ENCODE data around the gene HOXA7. TPM values are rescaled to one million over a fixed set of nuclear protein-coding genes. Genes with fewer than 3 reads are reported as not detected.

HOXA7 gene
- total and polyA plus RNA-seq, 11 donors: 0.29 TPM; not detected in 10

DNA sequence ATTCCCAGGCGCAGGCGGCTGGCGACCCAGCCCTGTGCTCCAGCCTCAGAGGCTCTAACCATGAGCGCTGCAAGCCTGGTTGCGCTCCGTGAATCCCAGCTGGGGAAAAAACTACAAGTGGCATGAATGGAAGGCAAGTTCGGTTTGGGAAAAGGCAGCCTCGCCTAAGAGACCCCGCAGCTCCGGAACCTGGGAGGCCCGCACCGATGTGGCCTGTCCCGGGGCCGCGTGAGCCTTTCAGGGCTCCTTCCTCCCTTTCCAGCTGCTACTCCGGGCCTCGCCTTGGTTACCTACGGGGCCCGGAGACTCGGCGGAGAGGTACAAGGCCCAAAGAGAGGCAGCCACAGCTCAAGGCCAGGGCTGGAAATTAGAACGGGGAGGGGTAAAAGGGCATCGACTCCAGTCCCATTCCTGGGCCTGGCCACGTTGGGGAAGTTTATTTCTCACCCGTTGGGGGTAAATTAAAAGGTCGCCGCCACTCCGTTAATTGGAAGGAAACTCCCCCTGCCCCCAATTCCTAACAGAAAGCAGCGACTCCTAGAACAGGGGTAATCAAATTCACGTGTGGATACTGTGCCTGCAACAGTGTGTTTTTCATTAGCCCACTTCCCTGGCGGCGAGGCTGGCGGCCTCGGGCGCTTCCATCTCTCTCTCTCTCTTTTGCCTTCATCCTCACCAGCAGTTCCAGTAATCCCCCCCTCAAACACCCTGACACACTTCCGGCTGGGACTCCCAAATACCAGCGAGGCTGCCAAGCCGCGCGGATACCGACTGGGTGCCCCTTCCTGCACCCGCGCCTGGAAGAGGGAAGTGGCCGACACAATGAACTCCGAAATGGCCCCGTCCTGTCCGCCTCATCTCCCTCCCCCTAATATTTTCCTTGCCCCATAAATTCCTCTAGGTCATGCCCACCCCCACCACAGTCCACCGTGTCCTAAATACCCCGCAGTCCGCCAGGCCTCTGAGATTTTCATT, 10.3 kb upstream of the HOXA7 start:
- no peaks in the 10 kb centered on the region for H3K36me3 ChIP-seq
- no peaks in the 10 kb centered on the region for H3K9me3 ChIP-seq
- peaks cover 0 to 49% (median 7%) of the 10 kb centered on the region in 12 donors for H3K4me1 ChIP-seq
- no peak for TF ChIP-seq POLR2A (IDR thresholded peaks at IDR 0.05)
- peaks cover 82 to 100% (median 99%) of the 10 kb centered on the region in 9 donors for H3K27me3 ChIP-seq
- DNase-seq (peak in 2 of 5 donors; percentile 16 to 62), ATAC-seq (no peak)
- intact Hi-C loops (cut with DNase I): loop anchor here in 7 of 10 donors (10.0 kb wide), 6 partner anchors 802 to 1312 kb away; no protein-coding TSS in a partner anchor
- peak overlapping the region in 1 of 12 donors; percentile 91 for H3K27ac ChIP-seq
- H3K4me3 ChIP-seq: peak overlapping the region in 2 of 12 donors; percentile 17 to 51
- WGBS, 4 donors: 4 to 9% (median 6%) methylated on average over 43 to 50 of the region's 50 CpGs

DNA sequence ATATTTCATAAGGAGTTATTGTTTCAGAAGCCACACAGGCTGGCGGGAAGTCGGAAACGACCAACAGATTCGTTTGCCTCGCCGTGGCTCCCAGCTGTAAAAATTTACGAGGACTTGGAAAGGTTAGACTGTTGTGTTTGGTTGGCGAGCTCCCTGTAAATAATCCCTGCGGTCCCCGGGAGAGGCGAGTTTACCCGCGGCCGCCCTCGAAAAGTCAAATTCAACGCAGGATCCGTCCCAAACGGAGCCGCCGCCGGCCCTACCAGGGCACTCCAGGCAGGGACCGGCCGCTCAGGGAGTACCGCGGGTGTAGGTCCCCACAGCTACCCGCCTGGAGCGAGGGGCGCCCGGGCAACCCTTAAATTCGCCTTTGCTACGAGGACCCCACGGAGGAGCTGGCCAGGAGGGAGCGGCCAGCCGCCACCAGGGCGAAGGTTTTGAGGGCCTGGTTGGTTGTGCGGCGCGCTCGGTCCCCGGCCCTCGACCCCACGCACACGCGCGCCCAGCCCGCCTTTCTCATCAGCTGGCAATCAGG, 9.6 kb upstream of the HOXA7 start:
- Histone ChIP-seq H3K27me3 (peaks cover 76 to 100% (median 99%) of the 10 kb centered on the region in 9 donors), H3K9me3 (no peaks in the 10 kb centered on the region), H3K4me1 (peaks cover 0 to 53% (median 12%) of the 10 kb centered on the region in 12 donors), H3K4me3 (peak overlapping the region in 7 of 12 donors; percentile 4 to 51 (median 7)), H3K36me3 (no peaks in the 10 kb centered on the region), H3K27ac (peak overlapping the region in 1 of 12 donors; percentile 91)
- WGBS, 4 donors: 5 to 8% (median 7%) methylated on average over 21 to 46 of the region's 46 CpGs
- DNase-seq (peak in 1 of 5 donors; percentile 6), ATAC-seq (no peak)
- intact Hi-C loops (cut with DNase I): loop anchor here in 7 of 10 donors (10.0 kb wide), 6 partner anchors 801 to 1311 kb away; no protein-coding TSS in a partner anchor
- TF ChIP-seq, protein P1, sequence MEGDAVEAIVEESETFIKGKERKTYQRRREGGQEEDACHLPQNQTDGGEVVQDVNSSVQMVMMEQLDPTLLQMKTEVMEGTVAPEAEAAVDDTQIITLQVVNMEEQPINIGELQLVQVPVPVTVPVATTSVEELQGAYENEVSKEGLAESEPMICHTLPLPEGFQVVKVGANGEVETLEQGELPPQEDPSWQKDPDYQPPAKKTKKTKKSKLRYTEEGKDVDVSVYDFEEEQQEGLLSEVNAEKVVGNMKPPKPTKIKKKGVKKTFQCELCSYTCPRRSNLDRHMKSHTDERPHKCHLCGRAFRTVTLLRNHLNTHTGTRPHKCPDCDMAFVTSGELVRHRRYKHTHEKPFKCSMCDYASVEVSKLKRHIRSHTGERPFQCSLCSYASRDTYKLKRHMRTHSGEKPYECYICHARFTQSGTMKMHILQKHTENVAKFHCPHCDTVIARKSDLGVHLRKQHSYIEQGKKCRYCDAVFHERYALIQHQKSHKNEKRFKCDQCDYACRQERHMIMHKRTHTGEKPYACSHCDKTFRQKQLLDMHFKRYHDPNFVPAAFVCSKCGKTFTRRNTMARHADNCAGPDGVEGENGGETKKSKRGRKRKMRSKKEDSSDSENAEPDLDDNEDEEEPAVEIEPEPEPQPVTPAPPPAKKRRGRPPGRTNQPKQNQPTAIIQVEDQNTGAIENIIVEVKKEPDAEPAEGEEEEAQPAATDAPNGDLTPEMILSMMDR (IDR thresholded peaks at IDR 0.05): no peak
- TF ChIP-seq POLR2A (IDR thresholded peaks at IDR 0.05): no peak

DNA sequence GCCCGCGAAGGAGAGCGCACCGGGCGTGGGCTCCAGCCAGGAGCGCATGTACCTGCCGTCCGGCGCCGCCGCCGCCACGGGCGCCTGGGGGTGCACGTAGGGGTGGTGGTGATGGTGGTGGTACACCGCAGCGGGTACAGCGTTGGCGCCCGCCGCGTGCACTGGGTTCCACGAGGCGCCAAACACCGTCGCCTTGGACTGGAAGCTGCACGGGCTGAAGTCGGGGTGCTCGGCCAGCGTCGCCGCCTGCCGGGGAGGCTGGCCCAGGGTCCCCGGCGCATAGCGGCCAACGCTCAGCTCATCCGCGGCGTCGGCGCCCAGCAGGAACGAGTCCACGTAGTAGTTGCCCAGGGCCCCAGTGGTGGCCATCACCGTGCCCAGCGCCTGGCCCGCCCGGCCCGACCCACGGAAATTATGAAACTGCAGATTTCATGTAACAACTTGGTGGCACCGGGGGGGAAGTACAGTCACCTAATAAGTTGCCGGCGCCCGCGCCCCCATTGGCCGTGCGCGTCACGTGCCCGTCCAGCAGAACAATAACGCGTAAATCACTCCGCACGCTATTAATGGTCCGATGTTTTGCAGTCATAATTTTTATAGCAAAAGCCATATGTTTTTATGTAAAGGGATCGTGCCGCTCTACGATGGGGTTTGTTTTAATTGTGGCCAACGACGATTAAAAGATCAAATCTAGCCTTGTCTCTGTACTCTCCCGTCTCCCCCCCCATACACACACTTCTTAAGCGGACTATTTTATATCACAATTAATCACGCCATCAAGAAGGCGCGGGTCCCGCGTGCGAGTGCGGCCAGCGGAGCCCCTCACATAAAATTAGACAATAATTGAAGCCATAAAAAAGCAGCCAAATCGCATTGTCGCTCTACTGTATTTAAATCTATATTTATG, 8.9 kb upstream of the HOXA7 start, which contains the start of gene HOXA9:
HOXA9 (minus strand) TSS at position 449 of the 907 bp plus-strand sequence; CDS start at position 369, 80 bp downstream.
- peaks cover 0 to 60% (median 19%) of the 10 kb centered on the region in 12 donors for H3K4me1 ChIP-seq
- TF ChIP-seq, protein P1 (IDR thresholded peaks at IDR 0.05): peak in 1 of 12 donors; percentile 8
- TF ChIP-seq POLR2A (IDR thresholded peaks at IDR 0.05): no peak
- WGBS, 4 donors: 4 to 7% (median 6%) methylated on average over 50 to 82 of the region's 82 CpGs
- H3K27ac ChIP-seq: peak within 1 kb of the TSS in 1 of 12 donors; percentile 91
- DNase-seq (peak in 2 of 5 donors; percentile 33 to 74), ATAC-seq (no peak)
- H3K4me3 ChIP-seq: peak within 1 kb of the TSS in 11 of 12 donors; percentile 6 to 51 (median 17)
- H3K9me3 ChIP-seq: no peaks in the 10 kb centered on the region
- H3K36me3 ChIP-seq: no peaks in the 10 kb centered on the region
- peaks cover 79 to 100% (median 98%) of the 10 kb centered on the region in 9 donors for H3K27me3 ChIP-seq
- intact Hi-C loops (cut with DNase I): loop anchor here in 7 of 10 donors (10.0 kb wide), 6 partner anchors 801 to 1311 kb away; no protein-coding TSS in a partner anchor

Data from heart left ventricle (tissue), 16 donors.